PC-3 (cell line): ENCODE data around the gene RPL13. TPM values are rescaled to one million over a fixed set of nuclear protein-coding genes. Genes with fewer than 3 reads are reported as not detected.

ENCODE experiments used
- ATAC-seq: fragments of 200-7000 bp; cut with Tn5 transposase; 2 replicates; pipeline ENCODE4 v1.9.1; 2020; ENCODE audit warnings: mild to moderate bottlenecking, moderate library complexity
- BruUV-seq: library from RNA; stranded (reverse); fragments of 400-500 nt; replicated peaks from 2 replicates; lab custom pipeline; 2021; lab: Mats Ljungman, UMichigan
- CTCF ChIA-PET: fragments of 300-600 bp; sonication (Branson Sonifier 250); formaldehyde crosslinking; loops from one replicate; lab custom pipeline; 2022; ENCODE audit warnings: antibody characterized with exemption; lab: Charles Lee
- POLR2A ChIA-PET: fragments of 300-600 bp; sonication (Branson Sonifier 250); formaldehyde crosslinking; loops from one replicate; lab custom pipeline; 2022; ENCODE audit warnings: antibody characterized with exemption; ENCODE audit not compliant: unreplicated experiment; lab: Charles Lee
- DNase-seq: peaks from one replicate; pipeline ENCODE4 v3.0.0-alpha.2; 2015
- H2AFZ ChIP-seq: fragments of 300-600 bp; sonication (generic); 2 replicates; pipeline ENCODE4 v1.6.0; 2016; ENCODE audit warnings: antibody characterized with exemption, low read length
- H3F3A ChIP-seq: fragments of 300-600 bp; sonication (generic); one replicate; pipeline ENCODE4 v1.6.0; 2017; ENCODE audit warnings: antibody characterized with exemption, low read length, control low read depth, mild to moderate bottlenecking; ENCODE audit not compliant: unreplicated experiment
- H3K27ac ChIP-seq: fragments of 300-600 bp; sonication (generic); 2 replicates; pipeline ENCODE4 v1.5.1; 2016; ENCODE audit warnings: mild to moderate bottlenecking, low read length
- H3K27me3 ChIP-seq: fragments of 300-600 bp; sonication (generic); 2 replicates; pipeline ENCODE4 v1.6.1; 2016; ENCODE audit warnings: low read length, mixed read lengths
- H3K36me3 ChIP-seq: fragments of 300-600 bp; sonication (generic); 2 replicates; pipeline ENCODE4 v1.6.1; 2016; ENCODE audit warnings: low read depth, mixed run types, low read length, mixed read lengths
- H3K4me1 ChIP-seq: fragments of 300-600 bp; sonication (generic); 2 replicates; pipeline ENCODE4 v1.5.1; 2016; ENCODE audit warnings: low read length; ENCODE audit not compliant: insufficient read depth
- H3K4me2 ChIP-seq: fragments of 300-600 bp; sonication (generic); 2 replicates; pipeline ENCODE4 v1.6.0; 2016; ENCODE audit warnings: low read length
- H3K4me3 ChIP-seq: fragments of 300-600 bp; sonication (generic); 2 replicates; pipeline ENCODE4 v1.5.1; 2016; ENCODE audit warnings: mild to moderate bottlenecking, low read length, mixed read lengths
- H3K79me2 ChIP-seq: fragments of 300-600 bp; sonication (generic); 2 replicates; pipeline ENCODE4 v1.6.1; 2017; ENCODE audit warnings: low read length, mixed read lengths
- H3K9ac ChIP-seq: fragments of 300-600 bp; sonication (generic); 2 replicates; pipeline ENCODE4 v1.6.0; 2016; ENCODE audit warnings: mild to moderate bottlenecking, low read length
- H3K9me2 ChIP-seq: fragments of 300-600 bp; sonication (generic); replicated peaks from 2 replicates; pipeline ENCODE4 v1.6.1; 2016; ENCODE audit warnings: mixed run types, low read length, mixed read lengths
- H3K9me3 ChIP-seq: fragments of 300-600 bp; sonication (generic); 2 replicates; pipeline ENCODE4 v1.6.1; 2016; ENCODE audit warnings: low read length, mixed read lengths
- H4K20me1 ChIP-seq: fragments of 300-600 bp; sonication (generic); 2 replicates; pipeline ENCODE4 v1.6.1; 2016; ENCODE audit warnings: low read length, mixed read lengths
- CTCF ChIP-seq: fragments of 300-600 bp; sonication (generic); conservative IDR thresholded peaks from 2 replicates; pipeline ENCODE4 v1.5.1; 2017; ENCODE audit warnings: antibody characterized with exemption, low read depth, mild to moderate bottlenecking, low read length
- EZH2 ChIP-seq: fragments of 300-600 bp; sonication (generic); IDR thresholded peaks from one replicate; pipeline ENCODE4 v1.6.1; 2017; ENCODE audit warnings: antibody characterized with exemption, mild to moderate bottlenecking, low read length; ENCODE audit not compliant: unreplicated experiment
- EZH2phosphoT487 ChIP-seq: fragments of 300-600 bp; sonication (generic); IDR thresholded peaks from 2 replicates; pipeline ENCODE4 v1.6.1; 2018; ENCODE audit warnings: mild to moderate bottlenecking, antibody characterized with exemption, low read length, borderline replicate concordance
- intact Hi-C: fragments of 100-400 bp; cut with micrococcal nuclease; formaldehyde crosslinking; loops from 2 replicates; pipeline ENCODE4 v1.9.0; 2023
- total RNA-seq: library from RNA; depleted of rRNA; stranded (reverse); fragments of >200 nt; gene quantifications from 2 replicates; pipeline ENCODE4 v1.2.3, GENCODE V29; 2014

RPL13 gene
- total RNA-seq, 1 experiment from 2014 or later = 3,236 TPM

DNA sequence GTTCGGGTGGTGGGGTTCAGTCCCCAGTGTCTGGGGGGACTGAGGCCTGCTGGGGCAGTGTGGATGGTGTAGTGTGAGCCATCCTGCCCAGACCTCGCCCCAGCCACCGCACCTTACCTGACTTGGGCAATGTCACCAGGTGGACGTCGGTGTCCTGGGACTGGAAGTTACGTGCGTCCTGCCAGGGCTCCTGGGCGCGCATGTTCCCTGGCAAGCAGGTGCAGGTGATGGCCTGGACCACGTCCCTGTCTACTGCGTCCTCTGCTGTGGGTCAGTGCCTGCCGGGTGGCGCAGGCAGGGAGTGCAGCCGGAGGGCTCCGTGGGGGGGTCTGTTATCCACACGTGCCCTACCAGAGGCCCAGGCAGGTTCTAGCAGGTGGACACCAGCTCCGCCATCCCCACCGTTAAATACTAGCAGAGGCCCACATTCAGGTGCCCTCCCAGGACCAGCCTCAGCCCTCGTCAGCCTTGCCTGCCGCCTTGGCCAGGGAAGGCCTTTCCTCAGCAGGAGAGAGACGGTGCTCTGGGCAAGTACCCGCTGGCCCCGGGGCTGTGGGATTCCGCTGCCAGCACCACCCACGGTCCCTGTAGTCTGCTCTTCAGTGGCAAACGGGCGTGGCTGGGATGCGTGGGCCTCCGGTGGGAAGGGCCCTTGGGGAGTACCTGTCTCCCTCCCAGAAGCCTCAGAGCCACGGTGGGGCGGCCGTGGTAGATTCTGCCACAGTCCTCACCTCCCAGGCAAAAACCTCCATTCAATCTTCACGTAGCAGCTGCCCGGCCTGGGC, 44.9 kb downstream of the RPL13 start:
- H3F3A ChIP-seq = no peaks in the 10 kb centered on the region
- no peaks in the 10 kb centered on the region for H3K36me3 ChIP-seq
- H3K79me2 ChIP-seq = no peaks in the 10 kb centered on the region
- no peak for DNase-seq
- intact Hi-C loops = no loop called here
- BruUV-seq = no TSS peak
- H3K9me3 ChIP-seq = no peaks in the 10 kb centered on the region
- no peak overlapping the region for H2AFZ ChIP-seq
- ChIA-PET POLR2A (no interaction called here), CTCF (no interaction called here)
- peaks cover 10% of the 10 kb centered on the region for H3K4me1 ChIP-seq
- no peaks in the 10 kb centered on the region for H3K9me2 ChIP-seq
- TF ChIP-seq CTCF (no peak), EZH2 (no peak), EZH2phosphoT487 (no peak)
- no peaks in the 10 kb centered on the region for H3K27me3 ChIP-seq
- no peak overlapping the region for H3K27ac ChIP-seq
- H4K20me1 ChIP-seq = no peaks in the 10 kb centered on the region
- ATAC-seq = no peak
- no peak overlapping the region for H3K4me2 ChIP-seq
- no peak overlapping the region for H3K9ac ChIP-seq
- H3K4me3 ChIP-seq = no peak overlapping the region

GRCh38 chr16:89606006-89606405, 45.5 kb downstream of the RPL13 start:
- Histone ChIP-seq H3F3A (no peaks in the 10 kb centered on the region), H3K4me1 (peaks cover 10% of the 10 kb centered on the region), H3K9ac (no peak overlapping the region), H3K27ac (no peak overlapping the region), H3K9me2 (no peaks in the 10 kb centered on the region), H4K20me1 (no peaks in the 10 kb centered on the region), H3K79me2 (no peaks in the 10 kb centered on the region), H2AFZ (no peak overlapping the region), H3K27me3 (no peaks in the 10 kb centered on the region), H3K4me3 (no peak overlapping the region), H3K9me3 (no peaks in the 10 kb centered on the region), H3K4me2 (no peak overlapping the region), H3K36me3 (no peaks in the 10 kb centered on the region)
- intact Hi-C loops = no loop called here
- DNase-seq (no peak), ATAC-seq (no peak)
- CTCF ChIA-PET = no interaction called here
- POLR2A ChIA-PET = no interaction called here
- TF ChIP-seq EZH2 (no peak), CTCF (no peak), EZH2phosphoT487 (no peak)
- BruUV-seq = no TSS peak

- BruUV-seq = no TSS peak
- H3K27ac ChIP-seq = no peak overlapping the region
- H4K20me1 ChIP-seq = no peaks in the 10 kb centered on the region
- intact Hi-C loops = no loop called here
- H3K9ac ChIP-seq = no peak overlapping the region
- H3K9me3 ChIP-seq = no peaks in the 10 kb centered on the region
- H2AFZ ChIP-seq = no peak overlapping the region
- no peaks in the 10 kb centered on the region for H3K27me3 ChIP-seq
- H3K4me3 ChIP-seq = no peak overlapping the region
- peaks cover 5% of the 10 kb centered on the region; the same call in 1 of the 2 replicates for H3K4me1 ChIP-seq
- no peaks in the 10 kb centered on the region for H3K36me3 ChIP-seq
- ChIA-PET POLR2A (no interaction called here), CTCF (no interaction called here)
- TF ChIP-seq EZH2phosphoT487 = no peak
- no peak for TF ChIP-seq EZH2
- TF ChIP-seq CTCF = no peak
- H3K9me2 ChIP-seq = no peaks in the 10 kb centered on the region
- ATAC-seq (no peak), DNase-seq (no peak)
- H3K4me2 ChIP-seq = no peak overlapping the region
- H3F3A ChIP-seq = no peaks in the 10 kb centered on the region
- H3K79me2 ChIP-seq = no peaks in the 10 kb centered on the region
Observed at GRCh38 chr16:89607453-89607852, 47.0 kb downstream of the RPL13 start.
